Natural killer cell (primary cell): Measurements from ENCODE around the gene HINFP. TPM values are rescaled to one million over a fixed set of nuclear protein-coding genes. Genes with fewer than 3 reads are reported as not detected.
A peak's percentile ranks its signal among the peaks of the same experiment; 100 is the strongest.

ENCODE experiments used
- ATAC-seq, 3 donors: fragments of 150-1000 bp in 2 of 3; fragments of 200-7000 bp in 1 of 3; cut with Tn5 transposase; 1 replicate in 1 of 3; 2 replicates in 2 of 3; pipeline ENCODE4 v1.10.0; 2021; ENCODE audit warnings: mild to moderate bottlenecking in 2 of 3, moderate library complexity in 2 of 3
- DNase-seq, 2 donors: peaks; one replicate each; pipeline versions ENCODE4 v3.0.0 to v3.0.0-alpha.2; 2013 to 2021; ENCODE audit warnings: mixed read lengths in 1 of 2
- H3K27ac ChIP-seq: one replicate; pipeline ENCODE4 v1.5.1; 2013; ENCODE audit warnings: mild to moderate bottlenecking, low read length
- H3K27me3 ChIP-seq: one replicate; pipeline ENCODE4 v1.6.1; 2013; ENCODE audit warnings: low read length; ENCODE audit not compliant: control insufficient read depth, insufficient read depth
- H3K36me3 ChIP-seq: one replicate; pipeline ENCODE4 v1.6.1; 2013; ENCODE audit warnings: low read length; ENCODE audit not compliant: control insufficient read depth, insufficient read depth
- H3K4me1 ChIP-seq: one replicate; pipeline ENCODE4 v1.6.1; 2013; ENCODE audit warnings: low read length; ENCODE audit not compliant: control insufficient read depth, insufficient read depth
- H3K4me3 ChIP-seq: one replicate; pipeline ENCODE4 v1.5.1; 2013; ENCODE audit warnings: low read length
- H3K9me3 ChIP-seq: one replicate; pipeline ENCODE4 v1.6.1; 2013; ENCODE audit warnings: low read length; ENCODE audit not compliant: control insufficient read depth, insufficient read depth
- H3K27ac Mint-ChIP-seq, 2 donors: one replicate each; pipeline ENCODE4 v1.8.0; 2022; ENCODE audit warnings: mild to moderate bottlenecking in 2 of 2, mixed read lengths in 2 of 2, moderate library complexity in 1 of 2
- H3K27me3 Mint-ChIP-seq, 2 donors: one replicate each; pipeline ENCODE4 v1.8.0; 2022; ENCODE audit warnings: low read depth in 2 of 2, mixed read lengths in 2 of 2
- H3K36me3 Mint-ChIP-seq: one replicate; pipeline ENCODE4 v1.8.0; 2022; ENCODE audit warnings: mixed read lengths
- H3K4me1 Mint-ChIP-seq, 2 donors: one replicate each; pipeline ENCODE4 v1.8.0; 2022; ENCODE audit warnings: mixed read lengths in 2 of 2
- H3K4me3 Mint-ChIP-seq: one replicate; pipeline ENCODE4 v1.8.0; 2022; ENCODE audit warnings: mild to moderate bottlenecking, moderate library complexity, mixed read lengths
- H3K9me3 Mint-ChIP-seq, 2 donors: one replicate each; pipeline ENCODE4 v1.8.0; 2022; ENCODE audit warnings: mixed read lengths in 2 of 2
- CTCF ChIP-seq: fragments of 200-600 bp; IDR thresholded peaks from one replicate; pipeline ENCODE4 v1.8.0; 2022; ENCODE audit warnings: antibody characterized with exemption
- WGBS: methylation state at CpG from one replicate; pipeline ENCODE4 v1.1.7; 2013; ENCODE audit warnings: missing lambda C conversion rate; ENCODE audit not compliant: insufficient coverage; 5-methylcytosine and 5-hydroxymethylcytosine counted together
- intact Hi-C: fragments of 100-400 bp; cut with micrococcal nuclease; formaldehyde crosslinking; loops from one replicate; pipeline ENCODE4 v1.14.2; 2022
- total RNA-seq, 4 donors: library from RNA; stranded (reverse); fragments of 120-200 nt in 1 of 4; gene quantifications; one replicate each; pipeline versions ENCODE4 v1.2.3 to v1.2.4, GENCODE V29; 2013 to 2022

The HINFP gene
- total RNA-seq, 3 donors from 2014 or later (not counting 1 experiment from before 2014, with no cell fraction given), result 30.2 to 38.2 (median 31.5) TPM

- ATAC-seq (peak; percentile 16 to 39 (median 18)), DNase-seq (peak; percentile 63)
- H3K27me3 ChIP-seq, result no peaks in the 10 kb centered on the region
- intact Hi-C loops, result loop anchor here (1.0 to 2.0 kb wide), 4 partner anchors 8 to 165 kb away; partner anchors contain the start of genes SLC37A4 and VPS11
- Mint-ChIP-seq H3K27ac (peak overlapping the region; percentile 95 to 96), H3K9me3 (no peaks in the 10 kb centered on the region), H3K4me1 (peaks cover 28 to 35% of the 10 kb centered on the region in 2 donors), H3K36me3 (peaks cover 7% of the 10 kb centered on the region), H3K4me3 (peak overlapping the region; percentile 91), H3K27me3 (no peaks in the 10 kb centered on the region)
- H3K4me1 ChIP-seq, result peaks cover 31% of the 10 kb centered on the region
- peaks cover 19% of the 10 kb centered on the region for H3K36me3 ChIP-seq
- H3K4me3 ChIP-seq, result peak overlapping the region; percentile 70
- no peaks in the 10 kb centered on the region for H3K9me3 ChIP-seq
- peak overlapping the region; percentile 84 for H3K27ac ChIP-seq
- WGBS, result under 1% methylated on average over 81 of the region's 81 CpGs
- TF ChIP-seq CTCF, result no peak
Measured at GRCh38 chr11:119093942-119094815, 27.2 kb upstream of the HINFP start.

DNA sequence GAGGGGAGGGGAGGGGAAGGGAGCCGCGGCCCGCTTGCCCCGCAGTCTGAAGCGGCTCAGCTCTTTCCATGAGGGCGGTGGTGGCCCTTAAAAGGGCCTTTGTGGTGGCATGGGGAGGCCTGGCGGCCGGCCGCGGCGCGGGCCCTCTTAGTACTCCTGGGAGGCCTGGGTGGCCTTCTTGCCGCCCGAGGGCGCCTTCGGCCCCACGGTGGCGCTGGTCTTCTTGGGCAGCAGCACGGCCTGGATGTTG lies 26.6 kb upstream of the HINFP start:
- peak; percentile 54 for TF ChIP-seq CTCF
- WGBS, result 0% methylated on average over 19 of the region's 19 CpGs
- peaks cover 19% of the 10 kb centered on the region for H3K36me3 ChIP-seq
- H3K27me3 ChIP-seq, result no peaks in the 10 kb centered on the region
- peak overlapping the region; percentile 70 for H3K4me3 ChIP-seq
- peak; percentile 66 to 80 for DNase-seq
- Mint-ChIP-seq H3K4me1 (peaks cover 28 to 38% of the 10 kb centered on the region in 2 donors), H3K4me3 (peak overlapping the region; percentile 91), H3K36me3 (peaks cover 7% of the 10 kb centered on the region), H3K27ac (peak overlapping the region; percentile 95 to 96), H3K9me3 (no peaks in the 10 kb centered on the region), H3K27me3 (no peaks in the 10 kb centered on the region)
- H3K27ac ChIP-seq, result peak overlapping the region; percentile 84
- peaks cover 31% of the 10 kb centered on the region for H3K4me1 ChIP-seq
- no peaks in the 10 kb centered on the region for H3K9me3 ChIP-seq
- intact Hi-C loops, result loop anchor here (1.0 to 2.0 kb wide), 7 partner anchors 8 to 166 kb away; partner anchors contain the start of genes HINFP, HYOU1, SLC37A4 and VPS11
- ATAC-seq, result peak; percentile 35 to 72 (median 53)

DNA sequence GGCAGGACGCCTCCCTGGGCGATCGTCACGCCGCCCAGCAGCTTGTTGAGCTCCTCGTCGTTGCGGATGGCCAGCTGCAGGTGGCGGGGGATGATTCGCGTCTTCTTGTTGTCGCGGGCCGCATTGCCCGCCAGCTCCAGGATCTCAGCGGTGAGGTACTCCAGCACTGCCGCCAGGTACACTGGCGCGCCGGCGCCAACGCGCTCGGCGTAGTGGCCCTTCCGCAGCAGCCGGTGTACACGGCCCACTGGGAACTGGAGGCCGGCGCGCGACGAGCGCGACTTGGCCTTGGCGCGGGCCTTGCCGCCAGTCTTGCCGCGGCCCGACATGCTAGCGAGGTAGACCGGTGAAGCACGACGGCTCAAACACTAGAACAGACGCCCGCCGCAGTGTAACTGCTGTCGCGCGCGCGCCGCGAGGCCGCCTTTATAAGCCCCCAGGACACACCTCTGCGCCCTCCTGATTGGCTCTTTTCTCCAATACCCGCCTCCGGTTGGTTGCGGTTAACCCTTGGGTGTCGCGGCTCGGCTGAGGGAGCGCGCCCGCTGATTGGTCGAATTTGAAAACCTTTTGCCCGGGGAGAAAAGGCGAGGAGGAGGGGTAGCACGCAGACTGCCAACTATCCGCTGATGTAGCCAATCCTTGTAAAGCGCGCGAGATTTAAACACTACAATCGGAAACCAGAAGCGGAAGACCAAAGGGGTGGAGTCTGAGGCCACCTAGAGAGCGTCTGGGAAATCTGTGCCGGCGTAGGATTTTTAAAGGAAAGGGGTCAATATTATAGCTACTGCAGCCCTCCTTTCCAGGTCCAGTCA lies 26.1 kb upstream of the HINFP start:
- intact Hi-C loops, result loop anchor here (1.0 to 2.0 kb wide), 6 partner anchors 10 to 166 kb away; partner anchors contain the start of genes HINFP, HYOU1, SLC37A4 and VPS11
- WGBS, result under 1% methylated on average over 76 of the region's 79 CpGs
- Histone ChIP-seq H3K9me3 (no peaks in the 10 kb centered on the region), H3K4me3 (peak overlapping the region; percentile 70), H3K36me3 (peaks cover 19% of the 10 kb centered on the region), H3K27ac (peak overlapping the region; percentile 84), H3K27me3 (no peaks in the 10 kb centered on the region), H3K4me1 (peaks cover 32% of the 10 kb centered on the region)
- peaks cover 7% of the 10 kb centered on the region for H3K36me3 Mint-ChIP-seq
- H3K9me3 Mint-ChIP-seq, result no peaks in the 10 kb centered on the region
- peak; percentile 80 to 92 (median 86) for ATAC-seq
- no peaks in the 10 kb centered on the region for H3K27me3 Mint-ChIP-seq
- peak; percentile 3 for TF ChIP-seq CTCF
- peak overlapping the region; percentile 91 for H3K4me3 Mint-ChIP-seq
- H3K4me1 Mint-ChIP-seq, result peaks cover 34 to 43% of the 10 kb centered on the region in 2 donors
- H3K27ac Mint-ChIP-seq, result peak overlapping the region; percentile 95 to 96
- peak; percentile 99 for DNase-seq
